ENCODE data around the gene FGD4. TPM values are rescaled to one million over a fixed set of nuclear protein-coding genes. Genes with fewer than 3 reads are reported as not detected.

FGD4 gene
- total and polyA plus RNA-seq, 2 experiments from 2014 or later, result 1.1 to 3.4 TPM

DNA sequence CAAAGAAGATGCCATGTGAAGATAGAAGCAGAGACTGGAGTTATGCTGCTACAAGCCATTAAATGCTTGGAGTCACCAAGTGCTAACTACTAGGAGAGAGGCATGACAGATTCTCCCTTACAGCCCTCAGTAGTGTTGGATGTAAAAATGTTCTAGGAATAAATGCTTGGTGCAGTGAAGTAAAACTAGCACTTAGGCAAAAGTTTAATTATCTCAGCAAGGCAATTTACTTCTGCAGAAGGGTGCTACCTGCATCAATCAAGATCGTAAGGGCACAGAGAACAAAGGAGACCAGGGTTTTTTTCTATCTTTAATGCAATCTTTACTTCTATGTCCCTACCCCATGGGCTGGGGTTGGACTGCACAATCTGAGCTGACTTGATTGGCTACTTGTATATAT lies 270.2 kb downstream of the FGD4 start:
- peaks cover 6% of the 10 kb centered on the region for H3F3A ChIP-seq (ENCODE audit: insufficient read depth)
- WGBS, 2 experiments (ENCODE audit: low coverage in 1 of 2, low lambda C conversion rate in 2 of 2, missing lambda C conversion rate in 2 of 2), result 75 to 97% methylated on average over 1 of the region's 1 CpG
- H4K20me1 ChIP-seq (ENCODE audit: insufficient read depth), result no peaks in the 10 kb centered on the region
- no peaks in the 10 kb centered on the region for H3K27me3 ChIP-seq (replicated peaks; ENCODE audit: insufficient read depth)
- no peak overlapping the region for H3K9ac ChIP-seq
- H3K9me2 ChIP-seq (ENCODE audit: insufficient read depth), result no peaks in the 10 kb centered on the region
- H3K9me3 ChIP-seq (ENCODE audit: low read depth), result no peaks in the 10 kb centered on the region
- no peak for DNase-seq
- H3K27ac ChIP-seq, result no peak overlapping the region
- no peak overlapping the region for H3K4me2 ChIP-seq (ENCODE audit: unreplicated experiment)
- H3K4me3 ChIP-seq, result no peak overlapping the region
- no peaks in the 10 kb centered on the region for H3K79me2 ChIP-seq (ENCODE audit: insufficient read depth)
- no peak overlapping the region for H2AFZ ChIP-seq
- H3K36me3 ChIP-seq (ENCODE audit: low read depth), result no peaks in the 10 kb centered on the region
- peaks cover 8% of the 10 kb centered on the region; the same call in 1 of the 2 replicates for H3K4me1 ChIP-seq (ENCODE audit: insufficient read depth)
- TF ChIP-seq EZH2phosphoT487 (IDR thresholded peaks at IDR 0.05; ENCODE audit: insufficient read depth, low read depth), result no peak
- no peak for TF ChIP-seq EZH2 (IDR thresholded peaks at IDR 0.05; ENCODE audit: insufficient read depth, poor library complexity, severe bottlenecking)
- in situ Hi-C loops (cut with MboI), result loop anchor here (25.0 kb wide), 2 partner anchors 607 to 1007 kb away; partner anchors contain the start of gene ETFBKMT

DNA sequence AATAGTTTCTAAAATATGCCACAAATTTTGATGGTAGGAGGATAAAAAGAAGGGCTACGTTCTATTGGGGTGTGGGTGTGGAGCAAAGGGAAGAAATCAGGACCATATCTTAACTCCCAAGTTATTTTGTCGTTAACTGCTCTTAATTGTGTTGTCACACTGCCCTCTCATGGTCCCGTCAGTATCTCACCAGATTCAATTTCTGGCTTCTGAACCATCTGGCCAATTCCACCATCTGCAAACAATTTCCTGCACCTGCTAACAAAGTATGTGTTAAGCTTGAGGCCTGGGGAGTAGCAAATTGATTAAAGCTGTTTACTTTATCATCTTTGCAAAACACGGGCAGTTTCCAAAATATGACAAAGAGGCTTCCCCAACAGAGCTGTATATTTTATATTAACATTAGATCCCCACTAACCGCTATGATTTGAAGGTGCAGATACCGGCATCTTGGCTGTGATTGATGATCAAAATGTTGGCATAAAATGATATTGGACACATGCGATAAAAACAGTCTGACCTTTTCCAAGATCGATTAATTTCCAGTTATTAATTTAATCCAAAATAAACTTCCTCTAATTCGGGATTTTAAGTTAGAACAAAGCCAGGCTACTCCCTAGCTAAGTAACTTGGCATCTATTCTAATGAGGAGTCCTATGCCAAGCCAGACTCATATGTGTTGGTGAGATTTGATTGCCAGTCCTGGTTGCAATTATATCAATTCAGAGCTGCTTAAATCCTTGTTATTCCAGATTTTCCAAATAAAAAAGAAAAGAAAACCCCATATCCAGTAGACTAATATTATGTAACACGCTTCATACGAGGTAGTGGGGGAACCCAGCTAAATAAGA lies 272.8 kb downstream of the FGD4 start:
- no peak for TF ChIP-seq EZH2 (IDR thresholded peaks at IDR 0.05; ENCODE audit: insufficient read depth, poor library complexity, severe bottlenecking)
- 0 out of 2 replicates have a peak, but pooled peaks have one; percentile 23 for TF ChIP-seq EZH2phosphoT487 (IDR thresholded peaks at IDR 0.05; ENCODE audit: insufficient read depth, low read depth)
- peaks cover 6% of the 10 kb centered on the region for H3F3A ChIP-seq (ENCODE audit: insufficient read depth)
- H3K4me2 ChIP-seq (ENCODE audit: unreplicated experiment), result no peak overlapping the region
- no peak overlapping the region for H2AFZ ChIP-seq
- 3% methylated on average over 11 of the region's 11 CpGs for WGBS, 2 experiments (ENCODE audit: low coverage in 1 of 2, low lambda C conversion rate in 2 of 2, missing lambda C conversion rate in 2 of 2)
- H3K27me3 ChIP-seq (replicated peaks; ENCODE audit: insufficient read depth), result no peaks in the 10 kb centered on the region
- H3K4me3 ChIP-seq, result no peak overlapping the region
- no peaks in the 10 kb centered on the region for H3K9me3 ChIP-seq (ENCODE audit: low read depth)
- DNase-seq, result peak; percentile 85
- no peak overlapping the region for H3K27ac ChIP-seq
- in situ Hi-C loops (cut with MboI), result loop anchor here (25.0 kb wide), 2 partner anchors 610 to 1010 kb away; partner anchors contain the start of gene ETFBKMT
- peaks cover 8% of the 10 kb centered on the region; the same call in 1 of the 2 replicates for H3K4me1 ChIP-seq (ENCODE audit: insufficient read depth)
- H4K20me1 ChIP-seq (ENCODE audit: insufficient read depth), result no peaks in the 10 kb centered on the region
- H3K9me2 ChIP-seq (ENCODE audit: insufficient read depth), result no peaks in the 10 kb centered on the region
- no peak overlapping the region for H3K9ac ChIP-seq
- no peaks in the 10 kb centered on the region for H3K79me2 ChIP-seq (ENCODE audit: insufficient read depth)
- H3K36me3 ChIP-seq (ENCODE audit: low read depth), result no peaks in the 10 kb centered on the region

DNA sequence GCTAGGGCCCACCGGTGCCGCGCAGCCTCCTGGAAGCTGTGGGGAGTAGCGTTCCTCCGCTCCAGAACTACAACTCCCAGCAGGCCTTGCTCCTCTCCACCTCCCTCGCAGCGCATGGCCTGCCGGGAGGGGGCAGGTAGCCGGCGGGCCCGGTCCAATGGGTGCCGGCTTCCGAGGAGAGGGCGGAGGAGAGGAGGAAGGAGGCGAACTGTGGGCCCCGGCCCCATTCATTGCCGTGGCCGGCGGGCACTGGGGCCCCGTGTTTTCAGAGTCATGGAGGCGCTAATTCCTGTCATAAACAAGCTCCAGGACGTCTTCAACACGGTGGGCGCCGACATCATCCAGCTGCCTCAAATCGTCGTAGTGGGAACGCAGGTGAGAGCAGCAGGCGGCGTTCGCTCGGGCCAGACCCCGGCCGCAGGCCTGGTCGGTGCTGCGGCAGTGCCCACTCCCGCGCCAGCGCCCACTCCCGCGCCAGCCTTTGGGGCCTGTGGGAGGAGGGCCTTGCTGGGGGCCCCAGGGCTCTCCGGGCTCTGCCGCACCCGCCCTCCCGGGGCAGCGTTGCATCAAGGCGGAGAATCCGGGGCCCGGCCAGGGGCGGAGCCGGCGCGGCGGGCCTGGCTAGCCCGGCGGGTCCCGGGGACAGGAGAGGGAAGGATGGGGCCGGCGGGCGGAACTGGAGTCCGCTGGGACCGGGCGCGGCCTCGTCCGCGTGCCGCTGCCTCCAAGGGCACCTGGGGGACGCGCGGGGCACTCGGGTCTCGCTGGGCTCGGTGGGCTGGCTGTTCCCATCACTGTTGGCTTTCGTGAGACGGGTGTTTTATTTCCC lies 279.9 kb downstream of the FGD4 start, which contains the start of gene DNM1L:
TSS of gene DNM1L (plus strand) at position 211 of the 829 bp plus-strand sequence. CDS start at position 274, 63 bp downstream.
- no peaks in the 10 kb centered on the region for H3K36me3 ChIP-seq (ENCODE audit: low read depth)
- H3K79me2 ChIP-seq (ENCODE audit: insufficient read depth), result peaks cover 47% of the 10 kb centered on the region
- no peaks in the 10 kb centered on the region for H3K9me2 ChIP-seq (ENCODE audit: insufficient read depth)
- H3K4me2 ChIP-seq (ENCODE audit: unreplicated experiment), result peak within 1 kb of the TSS; percentile 91
- no peaks in the 10 kb centered on the region for H4K20me1 ChIP-seq (ENCODE audit: insufficient read depth)
- H3K4me1 ChIP-seq (ENCODE audit: insufficient read depth), result peaks cover 12% of the 10 kb centered on the region
- H3K9ac ChIP-seq, result peak within 1 kb of the TSS; percentile 93
- no peaks in the 10 kb centered on the region for H3K27me3 ChIP-seq (replicated peaks; ENCODE audit: insufficient read depth)
- in situ Hi-C loops (cut with MboI), result no loop called here
- no peaks in the 10 kb centered on the region for H3K9me3 ChIP-seq (ENCODE audit: low read depth)
- 2% methylated on average over 68 to 76 of the region's 76 CpGs for WGBS, 2 experiments (ENCODE audit: low coverage in 1 of 2, low lambda C conversion rate in 2 of 2, missing lambda C conversion rate in 2 of 2)
- TF ChIP-seq EZH2phosphoT487 (IDR thresholded peaks at IDR 0.05; ENCODE audit: insufficient read depth, low read depth) (no peak), EZH2 (IDR thresholded peaks at IDR 0.05; ENCODE audit: insufficient read depth, poor library complexity, severe bottlenecking) (no peak)
- H3K27ac ChIP-seq, result peak within 1 kb of the TSS; percentile 84
- DNase-seq, result peak; percentile 98
- peak within 1 kb of the TSS; percentile 85 for H2AFZ ChIP-seq
- peaks cover 21% of the 10 kb centered on the region for H3F3A ChIP-seq (ENCODE audit: insufficient read depth)
- peak within 1 kb of the TSS; percentile 95 for H3K4me3 ChIP-seq

- Histone ChIP-seq H3K4me2 (ENCODE audit: unreplicated experiment) (peak overlapping the region; percentile 91), H2AFZ (peak overlapping the region; percentile 85), H3K4me1 (ENCODE audit: insufficient read depth) (peaks cover 12% of the 10 kb centered on the region), H4K20me1 (ENCODE audit: insufficient read depth) (no peaks in the 10 kb centered on the region), H3K9me3 (ENCODE audit: low read depth) (no peaks in the 10 kb centered on the region), H3K9me2 (ENCODE audit: insufficient read depth) (no peaks in the 10 kb centered on the region), H3K4me3 (peak overlapping the region; percentile 95), H3K27ac (peak overlapping the region; percentile 84), H3F3A (ENCODE audit: insufficient read depth) (peaks cover 21% of the 10 kb centered on the region), H3K36me3 (ENCODE audit: low read depth) (no peaks in the 10 kb centered on the region), H3K79me2 (ENCODE audit: insufficient read depth) (peaks cover 52% of the 10 kb centered on the region), H3K27me3 (replicated peaks; ENCODE audit: insufficient read depth) (no peaks in the 10 kb centered on the region), H3K9ac (peak overlapping the region; percentile 93)
- no peak for DNase-seq
- TF ChIP-seq EZH2 (IDR thresholded peaks at IDR 0.05; ENCODE audit: insufficient read depth, poor library complexity, severe bottlenecking) (no peak), EZH2phosphoT487 (IDR thresholded peaks at IDR 0.05; ENCODE audit: insufficient read depth, low read depth) (no peak)
- 1 to 2% methylated on average over 14 of the region's 14 CpGs for WGBS, 2 experiments (ENCODE audit: low coverage in 1 of 2, low lambda C conversion rate in 2 of 2, missing lambda C conversion rate in 2 of 2)
- in situ Hi-C loops (cut with MboI), result no loop called here
These were observed 280.5 kb downstream of the FGD4 start for GRCh38 chr12:32679920-32680237.

All from GM23248 (cell line).